ENCODE data around the gene PADI6.

PADI6 gene

DNA sequence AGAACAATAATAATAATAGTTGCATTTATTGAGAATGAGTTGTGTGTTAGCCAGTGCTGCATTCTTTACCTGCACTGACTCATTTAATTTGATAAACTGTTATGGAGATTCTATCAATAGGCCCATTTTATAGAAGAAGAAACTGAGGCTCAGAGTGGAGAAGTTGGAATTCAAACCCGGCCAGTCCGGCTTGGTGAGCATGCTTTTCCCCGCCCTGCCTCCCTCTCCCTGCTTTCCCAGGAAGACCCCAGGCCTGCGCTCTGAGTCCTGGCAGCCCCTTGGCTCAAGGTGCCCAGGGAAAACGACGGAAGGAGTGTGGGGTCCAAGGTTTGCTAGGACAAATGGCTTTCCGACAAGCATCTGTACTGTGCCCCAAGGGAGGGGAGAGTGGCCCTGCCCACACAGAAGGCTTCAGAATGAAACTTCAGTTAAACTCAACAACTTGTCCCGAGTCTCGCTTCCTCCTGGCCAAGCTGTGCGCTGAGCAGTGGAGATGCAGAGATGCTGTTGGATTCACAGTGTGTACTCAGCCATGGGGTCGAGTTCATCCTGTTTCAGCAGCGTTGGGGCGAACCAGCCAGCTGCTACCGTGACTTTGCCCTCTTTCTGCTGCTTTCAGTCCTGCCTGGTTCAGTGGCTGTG, 23.3 kb upstream of the PADI6 start:
- no peak overlapping the region for H3K27ac ChIP-seq (ENCODE audit: extremely low read depth, low read depth, low read length)
- H3K4me1 ChIP-seq (ENCODE audit: control insufficient read depth, insufficient read depth, low read length) = no peaks in the 10 kb centered on the region
- POLR2A ChIA-PET = no interaction called here
- H3K36me3 ChIP-seq (ENCODE audit: control insufficient read depth in 2 of 2, insufficient read depth in 1 of 2, low read length in 2 of 2) = no peaks in the 10 kb centered on the region
- TF ChIP-seq INSM2 (tag by site-specific recombination; IDR thresholded peaks at IDR 0.05) = no peak
- TF ChIP-seq ZNF670 (tag by site-specific recombination; IDR thresholded peaks at IDR 0.05; ENCODE audit: low read depth) = no peak
- TF ChIP-seq ZNF221 (tag by site-specific recombination; IDR thresholded peaks at IDR 0.05; ENCODE audit: borderline replicate concordance) = no peak
- TF ChIP-seq ZNF548 (tag by site-specific recombination; IDR thresholded peaks at IDR 0.05) = no peak
- H3K9me3 ChIP-seq (ENCODE audit: control insufficient read depth, insufficient read depth, low read depth, low read length) = no peaks in the 10 kb centered on the region
- no peak overlapping the region for H3K4me3 ChIP-seq (ENCODE audit: low read depth, low read length)
- CTCF ChIA-PET = interaction anchor here (0.7 kb wide), 1 partner anchor 365 kb away, joined by 3 read pairs; no protein-coding TSS in a partner anchor

GRCh38 chr1:17350083-17350482, 21.9 kb upstream of the PADI6 start:
- Histone ChIP-seq H3K36me3 (ENCODE audit: control insufficient read depth in 2 of 2, insufficient read depth in 1 of 2, low read length in 2 of 2) (no peaks in the 10 kb centered on the region), H3K27ac (ENCODE audit: extremely low read depth, low read depth, low read length) (no peak overlapping the region), H3K4me1 (ENCODE audit: control insufficient read depth, insufficient read depth, low read length) (no peaks in the 10 kb centered on the region), H3K4me3 (ENCODE audit: low read depth, low read length) (no peak overlapping the region), H3K9me3 (ENCODE audit: control insufficient read depth, insufficient read depth, low read depth, low read length) (no peaks in the 10 kb centered on the region)
- ChIA-PET POLR2A (no interaction called here), CTCF (interaction anchor here (0.8 kb wide), 2 partner anchors 14 to 48 kb away, joined by 3 to 4 read pairs; no protein-coding TSS in a partner anchor)
- no peak for TF ChIP-seq MYNN (tag by site-specific recombination; IDR thresholded peaks at IDR 0.05; ENCODE audit: borderline replicate concordance)
- no peak for TF ChIP-seq ZNF211 (tag by site-specific recombination; IDR thresholded peaks at IDR 0.05; ENCODE audit: low read depth)
- no peak for TF ChIP-seq ZNF24 (tag by site-specific recombination; IDR thresholded peaks at IDR 0.05)
- TF ChIP-seq SCRT1 (tag by site-specific recombination; IDR thresholded peaks at IDR 0.05; ENCODE audit: borderline replicate concordance) = no peak
- no peak for TF ChIP-seq ZFHX2 (tag by site-specific recombination; conservative IDR thresholded peaks at IDR 0.05)

GRCh38 chr1:17350928-17351446, 21.0 kb upstream of the PADI6 start:
- no peak overlapping the region for H3K27ac ChIP-seq (ENCODE audit: extremely low read depth, low read depth, low read length)
- ChIA-PET POLR2A (no interaction called here), CTCF (interaction anchor here (0.6 to 0.9 kb wide), 2 partner anchors 15 to 50 kb away, joined by 3 to 4 read pairs; no protein-coding TSS in a partner anchor)
- no peaks in the 10 kb centered on the region for H3K4me1 ChIP-seq (ENCODE audit: control insufficient read depth, insufficient read depth, low read length)
- TF ChIP-seq ZNF600 (tag by site-specific recombination; IDR thresholded peaks at IDR 0.05) = peak; percentile 80
- no peak for TF ChIP-seq ZNF629 (tag by site-specific recombination; IDR thresholded peaks at IDR 0.05)
- TF ChIP-seq, protein P1, sequence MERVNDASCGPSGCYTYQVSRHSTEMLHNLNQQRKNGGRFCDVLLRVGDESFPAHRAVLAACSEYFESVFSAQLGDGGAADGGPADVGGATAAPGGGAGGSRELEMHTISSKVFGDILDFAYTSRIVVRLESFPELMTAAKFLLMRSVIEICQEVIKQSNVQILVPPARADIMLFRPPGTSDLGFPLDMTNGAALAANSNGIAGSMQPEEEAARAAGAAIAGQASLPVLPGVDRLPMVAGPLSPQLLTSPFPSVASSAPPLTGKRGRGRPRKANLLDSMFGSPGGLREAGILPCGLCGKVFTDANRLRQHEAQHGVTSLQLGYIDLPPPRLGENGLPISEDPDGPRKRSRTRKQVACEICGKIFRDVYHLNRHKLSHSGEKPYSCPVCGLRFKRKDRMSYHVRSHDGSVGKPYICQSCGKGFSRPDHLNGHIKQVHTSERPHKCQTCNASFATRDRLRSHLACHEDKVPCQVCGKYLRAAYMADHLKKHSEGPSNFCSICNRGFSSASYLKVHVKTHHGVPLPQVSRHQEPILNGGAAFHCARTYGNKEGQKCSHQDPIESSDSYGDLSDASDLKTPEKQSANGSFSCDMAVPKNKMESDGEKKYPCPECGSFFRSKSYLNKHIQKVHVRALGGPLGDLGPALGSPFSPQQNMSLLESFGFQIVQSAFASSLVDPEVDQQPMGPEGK (tag by site-specific recombination; IDR thresholded peaks at IDR 0.05) = peak; percentile 49; the same call in 1 of the 2 replicates
- no peak for TF ChIP-seq SP2 (tag by site-specific recombination; IDR thresholded peaks at IDR 0.05)
- no peak for TF ChIP-seq ZXDB (tag by site-specific recombination; IDR thresholded peaks at IDR 0.05)
- TF ChIP-seq SP7 (tag by site-specific recombination; IDR thresholded peaks at IDR 0.05) = 0 out of 2 replicates have a peak, but pooled peaks have one; percentile 19
- no peak overlapping the region for H3K4me3 ChIP-seq (ENCODE audit: low read depth, low read length)
- H3K9me3 ChIP-seq (ENCODE audit: control insufficient read depth, insufficient read depth, low read depth, low read length) = no peaks in the 10 kb centered on the region
- H3K36me3 ChIP-seq (ENCODE audit: control insufficient read depth in 2 of 2, insufficient read depth in 1 of 2, low read length in 2 of 2) = no peaks in the 10 kb centered on the region
